Bone marrow (tissue), 2 donors: ENCODE results near the gene MX2.
A peak's percentile ranks its signal among the peaks of the same experiment; 100 is the strongest.
"Not testable (repeated sequence)": the region's sequence is repeated elsewhere in the genome, so short reads cannot be mapped to it uniquely, and the experiment has no call there.

Source experiments
- DNase-seq, 2 donors: peaks; one replicate each; lab custom pipeline; 2025; lab: John Stamatoyannopoulos, UW

Gene MX2

DNA sequence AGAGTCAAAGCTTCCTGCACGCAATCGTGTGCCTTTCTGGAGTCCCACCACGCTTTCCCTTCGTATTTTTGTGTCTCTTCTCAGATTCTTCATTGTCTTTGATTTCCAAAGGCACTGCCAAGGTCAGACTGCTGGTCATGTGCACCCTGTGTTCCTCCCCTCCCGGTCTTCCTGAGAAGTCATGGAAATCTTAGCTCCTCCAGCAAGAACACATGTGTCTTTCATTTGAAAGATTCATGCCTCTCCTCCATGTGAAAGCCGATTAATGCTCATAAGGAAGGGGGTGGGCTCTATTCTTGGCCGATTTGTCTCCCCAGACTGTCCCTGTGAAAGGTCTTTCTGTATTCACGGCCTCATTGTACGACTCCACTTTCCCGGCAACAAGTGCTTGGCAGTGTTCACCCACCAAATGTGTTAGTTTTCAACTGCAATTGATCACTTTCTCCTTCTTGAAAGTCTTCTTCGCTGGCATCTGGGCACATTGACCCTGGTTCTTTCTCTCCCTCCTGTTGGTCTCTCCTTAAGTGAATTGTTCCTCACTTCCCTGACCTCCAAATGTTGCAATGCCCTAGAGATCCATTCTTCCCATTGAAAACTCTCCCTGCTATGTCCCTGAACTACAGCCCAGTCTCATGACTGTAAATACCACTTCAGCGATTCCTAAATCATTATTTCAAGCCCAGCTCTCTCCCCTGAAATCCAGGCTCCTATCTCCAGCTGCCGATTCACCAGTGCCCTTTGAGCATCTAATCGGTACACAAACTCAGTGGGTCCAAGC, 25.4 kb downstream of the MX2 start:
- no peak for DNase-seq

DNA sequence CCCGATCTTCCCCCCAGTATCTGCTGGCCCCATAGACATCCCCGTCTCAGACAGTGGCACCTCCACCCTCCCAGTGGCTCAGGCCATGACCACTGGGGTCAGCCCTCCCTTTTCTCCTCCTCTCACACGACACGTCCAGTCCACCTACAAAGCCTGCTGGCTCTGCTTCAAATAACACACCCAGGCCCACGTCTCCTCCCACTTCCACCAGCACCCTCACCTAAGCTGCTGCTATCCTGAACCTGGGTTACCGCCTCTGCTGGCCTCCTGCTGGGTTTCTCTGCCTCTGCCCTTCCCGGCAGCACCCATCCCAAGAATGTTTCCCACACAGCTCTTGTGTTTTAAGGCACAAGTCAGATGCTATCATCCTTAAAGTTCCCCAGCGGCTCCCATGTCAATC, 26.0 kb downstream of the MX2 start:
- no peak for DNase-seq

DNA sequence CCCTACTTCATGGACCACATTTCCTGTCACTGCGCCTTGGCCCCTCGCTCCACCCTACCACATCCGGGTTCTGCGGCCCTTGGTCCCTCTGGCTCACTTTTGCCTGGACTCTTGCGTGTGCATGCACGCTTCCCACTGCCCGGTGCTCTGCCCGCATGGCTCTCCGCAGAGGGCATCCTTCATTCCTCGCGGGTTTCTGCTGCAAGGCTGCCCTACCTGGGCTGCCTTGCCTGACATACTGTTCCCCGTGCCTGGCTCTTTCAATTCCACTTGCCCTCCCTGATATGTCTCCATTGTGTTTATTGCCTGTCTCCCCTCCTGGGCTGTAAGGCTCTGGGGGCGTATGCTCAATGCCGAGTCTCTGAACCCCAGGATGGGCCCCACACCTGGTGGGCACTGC, 26.4 kb downstream of the MX2 start:
- DNase-seq, result no peak

DNA sequence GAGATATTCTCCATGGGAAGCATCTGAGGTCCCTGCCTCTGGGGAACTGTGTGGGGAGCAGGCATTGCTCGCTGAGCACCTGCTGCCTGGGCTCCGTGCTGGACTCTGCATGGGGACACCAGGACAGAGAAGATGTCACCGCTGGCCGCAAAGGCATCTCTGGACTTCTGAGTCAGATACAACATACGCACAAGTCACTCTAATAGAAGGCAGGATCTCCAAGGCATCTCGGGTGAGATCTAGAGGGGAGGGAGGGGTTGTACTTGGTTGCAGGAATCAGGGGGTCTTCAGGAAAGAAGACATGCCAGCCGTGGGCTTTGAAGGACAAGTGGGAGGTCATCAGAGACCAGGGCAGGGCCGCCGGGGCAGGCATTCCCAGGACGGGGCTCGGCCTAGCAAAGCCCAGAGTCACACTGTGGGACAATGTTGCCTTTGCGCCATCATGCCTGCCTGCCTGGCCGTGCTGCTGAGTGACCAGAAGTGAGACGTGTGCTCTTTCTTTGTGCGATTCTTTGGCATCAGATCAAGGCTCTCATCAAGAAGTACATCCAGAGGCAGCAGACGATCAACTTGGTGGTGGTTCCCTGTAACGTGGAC, 28.3 kb downstream of the MX2 start:
- no peak for DNase-seq

DNA sequence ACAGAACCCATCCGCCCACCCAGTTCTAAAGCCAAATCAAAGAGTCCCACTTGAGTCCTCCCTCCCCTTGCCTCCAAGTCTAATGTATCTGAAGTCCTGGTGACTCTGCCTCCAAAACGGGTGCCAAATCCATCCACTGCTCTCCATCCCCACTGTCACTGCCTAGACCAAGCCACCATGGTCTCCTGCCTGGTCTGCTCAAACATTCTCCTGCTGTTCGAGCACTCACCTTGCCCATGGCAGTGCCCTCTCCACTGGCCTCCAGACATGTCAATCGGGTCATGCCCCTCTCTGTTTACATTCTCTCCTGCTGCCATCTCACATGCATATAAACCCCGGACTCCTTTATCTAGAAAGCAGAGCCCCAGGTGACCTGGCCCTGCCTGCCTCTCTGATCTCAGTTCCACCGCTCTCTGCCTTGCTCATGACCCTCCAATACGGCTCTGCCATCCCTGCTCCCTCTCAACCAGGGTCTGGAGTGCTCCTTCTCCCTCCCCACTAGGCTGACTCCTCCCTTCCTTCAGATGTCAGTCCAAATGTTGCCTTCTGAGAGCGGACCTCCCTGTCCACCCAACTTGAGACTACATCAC, 32.1 kb downstream of the MX2 start:
- DNase-seq, result no peak

DNA sequence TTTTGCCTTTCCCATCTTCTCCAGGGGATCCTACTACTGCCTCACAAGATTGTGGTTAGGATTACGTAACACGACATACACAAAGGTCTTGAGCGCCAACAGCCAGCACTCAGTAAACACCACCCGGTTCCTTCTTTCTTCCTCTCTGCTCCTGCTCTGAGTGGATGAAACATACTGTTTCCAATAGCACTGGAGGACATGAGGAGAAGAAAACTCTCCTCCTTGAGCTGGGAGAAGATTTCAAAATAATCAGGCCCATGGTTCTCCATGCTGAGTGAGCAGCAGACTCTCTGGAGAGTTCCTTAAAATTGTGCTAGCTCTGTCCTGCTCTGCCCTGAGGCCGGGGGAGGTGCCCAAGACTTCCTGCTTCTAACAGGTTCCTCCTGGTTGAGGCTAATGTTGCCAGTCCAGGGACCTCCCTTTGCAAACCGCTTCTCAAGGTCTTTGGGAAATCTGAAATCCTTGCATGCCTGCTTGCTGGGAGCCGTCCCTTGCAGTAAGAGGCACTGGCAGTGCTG, 34.8 kb downstream of the MX2 start:
- peak in 1 of 2 donors; percentile 51 for DNase-seq

DNA sequence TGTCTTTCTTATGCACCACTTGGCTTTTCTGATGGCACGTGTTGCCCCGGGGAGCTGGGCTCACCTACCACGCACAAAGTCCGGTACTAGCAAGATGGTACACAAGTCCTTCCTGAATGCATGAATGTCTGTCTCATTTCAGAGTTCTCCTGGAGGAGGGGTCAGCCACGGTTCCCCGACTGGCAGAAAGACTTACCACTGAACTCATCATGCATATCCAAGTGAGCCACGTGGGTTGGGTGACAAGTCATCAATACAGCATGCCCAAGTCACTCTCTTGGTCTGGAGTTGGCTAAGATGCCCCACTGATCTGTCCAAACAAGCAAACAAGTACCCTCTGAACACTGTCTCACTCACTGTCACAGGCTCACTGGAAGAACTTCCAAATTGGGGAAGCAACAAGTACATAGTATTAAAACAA, 35.7 kb downstream of the MX2 start:
- no peak for DNase-seq

DNA sequence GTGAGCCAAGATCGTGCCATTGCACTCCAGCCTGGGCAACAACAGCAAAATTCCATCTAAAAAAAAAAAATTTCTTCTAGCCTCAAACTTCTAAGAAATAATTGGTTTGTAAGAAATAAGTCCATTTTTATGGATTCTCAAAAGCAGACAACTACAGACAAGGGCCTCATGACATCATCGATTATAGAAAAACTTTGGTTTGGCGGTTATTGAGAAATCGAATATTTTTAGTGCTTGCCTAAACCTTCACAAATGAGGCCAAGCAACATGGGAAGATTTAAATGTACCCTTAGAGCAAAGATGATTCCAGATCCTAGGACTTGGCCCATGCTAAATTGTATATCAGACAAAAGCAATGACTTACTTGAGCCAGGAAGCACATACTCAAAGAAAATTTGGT, 36.4 kb downstream of the MX2 start:
- DNase-seq, result no peak

DNA sequence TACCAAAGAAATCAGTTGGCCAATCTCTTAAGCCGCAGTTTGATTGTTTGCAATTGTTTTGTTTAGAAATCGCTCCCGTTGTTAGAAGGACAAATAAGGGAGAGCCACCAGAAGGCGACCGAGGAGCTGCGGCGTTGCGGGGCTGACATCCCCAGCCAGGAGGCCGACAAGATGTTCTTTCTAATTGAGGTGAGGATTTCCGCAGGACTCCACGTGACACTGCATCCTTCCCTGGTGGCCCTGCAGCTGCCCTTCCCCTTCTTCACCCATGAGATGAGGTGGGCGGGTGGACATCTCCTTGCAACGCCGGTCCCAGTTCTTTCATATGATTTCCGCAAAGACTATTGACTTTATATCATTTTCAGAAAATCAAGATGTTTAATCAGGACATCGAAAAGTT, 37.0 kb downstream of the MX2 start:
- no peak for DNase-seq

DNA sequence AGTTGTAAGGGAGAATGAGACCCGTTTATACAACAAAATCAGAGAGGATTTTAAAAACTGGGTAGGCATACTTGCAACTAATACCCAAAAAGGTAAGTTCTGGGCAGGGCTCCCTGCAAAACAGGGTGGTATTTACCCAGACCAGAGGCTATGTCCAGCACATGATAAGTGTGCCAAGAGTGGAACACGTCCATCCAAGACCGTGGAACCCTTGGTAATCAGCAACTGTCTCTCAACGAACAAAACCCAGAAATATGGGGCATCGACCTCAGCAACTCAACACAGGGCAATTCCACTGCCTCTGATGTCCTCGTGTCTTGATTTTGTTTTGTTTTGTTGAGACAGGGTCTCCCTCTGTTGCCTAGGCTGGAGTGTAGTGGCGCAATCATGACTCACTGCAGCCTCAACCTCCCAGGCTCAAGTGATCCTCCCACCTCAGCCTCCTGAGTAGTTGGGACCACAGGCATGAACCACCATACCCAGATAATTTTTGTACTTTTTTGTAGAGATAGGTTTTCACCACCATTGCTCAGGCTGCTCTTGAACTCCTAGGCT, 37.5 kb downstream of the MX2 start:
- DNase-seq, result no peak

DNA sequence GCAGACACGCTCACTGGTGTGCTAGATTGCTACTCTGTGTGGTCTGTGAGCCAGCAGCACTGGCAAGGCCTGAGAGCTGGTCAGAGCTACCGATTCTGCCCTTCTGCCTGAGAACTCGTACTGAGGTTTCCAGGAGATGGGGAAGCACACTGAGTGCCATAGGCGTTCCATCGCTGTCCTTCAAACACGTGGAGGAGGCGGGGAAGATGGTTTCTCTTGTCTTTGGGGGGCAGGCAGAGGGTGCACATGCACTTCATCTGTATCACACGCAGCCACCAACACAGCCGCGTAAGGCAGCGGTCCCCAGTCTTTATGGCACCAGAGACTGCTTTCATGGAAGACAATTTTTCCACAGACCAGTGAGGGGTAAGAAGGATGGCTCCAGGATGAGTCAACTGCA, 40.4 kb downstream of the MX2 start:
- no peak for DNase-seq

DNA sequence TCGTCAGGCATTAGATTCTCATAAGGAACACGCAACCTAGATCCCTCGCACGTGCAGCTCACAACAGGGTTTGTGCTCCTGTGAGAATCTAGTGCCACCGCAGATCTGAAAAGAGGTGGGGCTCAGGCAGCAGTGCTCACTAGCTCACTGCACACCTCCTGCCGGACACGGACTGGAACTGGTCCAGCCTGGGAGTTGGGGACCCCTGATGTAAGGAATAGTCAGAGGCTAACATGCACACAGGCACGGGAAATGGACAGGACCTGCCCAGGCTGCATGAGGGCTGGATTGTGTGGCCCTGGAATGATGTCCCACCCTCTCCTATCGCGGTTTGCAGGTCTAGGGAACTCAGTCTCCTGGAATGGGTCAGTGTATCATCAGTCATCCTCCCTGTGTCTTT, 41.0 kb downstream of the MX2 start:
- DNase-seq, result no peak

DNA sequence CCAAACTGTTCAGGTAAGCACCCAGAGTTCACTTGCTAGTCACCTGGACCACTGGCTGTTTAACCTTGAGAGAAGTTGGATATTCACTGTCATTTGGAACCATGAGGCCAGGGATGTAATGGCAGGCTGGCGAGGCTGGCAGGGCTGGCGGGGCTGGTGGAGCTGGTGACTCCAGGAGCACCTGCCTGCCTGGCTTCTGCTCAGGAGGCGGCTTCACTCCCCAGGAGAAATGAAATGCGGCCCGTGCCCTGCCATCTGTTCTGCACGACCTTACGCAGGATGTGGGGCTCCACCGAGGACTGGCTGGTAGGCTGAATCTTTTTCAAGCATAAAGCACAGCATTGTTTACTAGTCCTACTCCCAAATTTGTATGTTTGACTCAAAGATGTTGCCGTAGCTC, 41.5 kb downstream of the MX2 start:
- no peak for DNase-seq

DNA sequence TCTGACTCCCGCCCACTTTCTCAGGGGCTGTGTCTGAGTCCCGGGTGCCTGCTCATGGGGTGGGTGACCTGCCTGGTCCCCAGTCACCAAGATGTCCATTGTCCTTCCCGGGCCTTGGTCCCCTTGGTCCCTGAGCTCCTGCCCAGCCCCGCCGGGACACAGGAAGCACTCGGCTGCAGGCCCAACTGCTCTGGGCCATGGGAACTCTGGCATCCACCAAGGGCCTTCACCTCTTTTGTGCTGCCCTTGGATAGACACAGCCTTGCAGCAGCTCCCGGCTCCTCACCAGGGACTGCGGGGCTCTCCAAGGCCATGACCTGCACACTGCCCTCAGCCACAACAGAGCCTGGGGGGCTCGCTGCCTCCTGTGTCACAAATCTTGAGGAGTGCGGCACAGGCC, 42.1 kb downstream of the MX2 start:
- no peak for DNase-seq

DNA sequence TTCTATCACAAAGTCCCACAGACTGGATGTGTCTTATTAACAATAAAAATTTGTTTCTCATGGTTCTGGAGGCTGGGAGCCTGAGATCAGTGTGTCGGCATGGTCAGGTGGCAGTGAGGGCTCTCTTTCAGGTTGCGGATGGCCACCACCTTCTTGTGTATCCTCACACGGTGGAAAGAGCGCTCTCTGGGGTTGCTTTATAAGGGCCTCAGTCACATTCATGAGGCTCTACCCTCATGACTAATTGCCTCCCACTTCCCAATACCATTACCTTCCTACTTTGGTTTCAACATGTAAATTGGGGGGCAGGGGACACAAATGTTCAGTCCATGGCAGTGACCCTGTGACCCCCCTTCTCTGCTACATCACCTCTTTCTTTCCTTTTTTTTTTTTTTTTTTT, 43.5 kb downstream of the MX2 start:
- DNase-seq, result no peak

DNA sequence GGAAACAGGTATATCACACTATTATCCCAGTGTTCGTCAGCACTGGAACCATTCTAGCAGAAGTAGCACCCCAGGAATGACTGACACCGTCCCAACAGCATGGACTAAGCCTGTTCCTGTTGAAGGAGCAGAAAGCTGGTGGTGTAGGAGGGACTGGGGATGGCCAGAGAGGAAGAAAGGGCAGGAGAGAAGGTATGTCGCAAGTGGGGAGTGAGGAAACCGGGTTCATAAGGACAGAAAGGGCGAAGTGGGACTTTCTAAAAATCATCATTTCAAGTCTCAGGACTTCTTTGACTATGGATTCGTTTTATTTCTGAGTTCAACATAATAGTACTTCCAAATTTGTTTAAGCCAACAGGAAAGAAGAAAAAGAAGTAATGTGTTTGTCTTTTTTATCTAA, 44.5 kb downstream of the MX2 start:
- DNase-seq, result no peak

DNA sequence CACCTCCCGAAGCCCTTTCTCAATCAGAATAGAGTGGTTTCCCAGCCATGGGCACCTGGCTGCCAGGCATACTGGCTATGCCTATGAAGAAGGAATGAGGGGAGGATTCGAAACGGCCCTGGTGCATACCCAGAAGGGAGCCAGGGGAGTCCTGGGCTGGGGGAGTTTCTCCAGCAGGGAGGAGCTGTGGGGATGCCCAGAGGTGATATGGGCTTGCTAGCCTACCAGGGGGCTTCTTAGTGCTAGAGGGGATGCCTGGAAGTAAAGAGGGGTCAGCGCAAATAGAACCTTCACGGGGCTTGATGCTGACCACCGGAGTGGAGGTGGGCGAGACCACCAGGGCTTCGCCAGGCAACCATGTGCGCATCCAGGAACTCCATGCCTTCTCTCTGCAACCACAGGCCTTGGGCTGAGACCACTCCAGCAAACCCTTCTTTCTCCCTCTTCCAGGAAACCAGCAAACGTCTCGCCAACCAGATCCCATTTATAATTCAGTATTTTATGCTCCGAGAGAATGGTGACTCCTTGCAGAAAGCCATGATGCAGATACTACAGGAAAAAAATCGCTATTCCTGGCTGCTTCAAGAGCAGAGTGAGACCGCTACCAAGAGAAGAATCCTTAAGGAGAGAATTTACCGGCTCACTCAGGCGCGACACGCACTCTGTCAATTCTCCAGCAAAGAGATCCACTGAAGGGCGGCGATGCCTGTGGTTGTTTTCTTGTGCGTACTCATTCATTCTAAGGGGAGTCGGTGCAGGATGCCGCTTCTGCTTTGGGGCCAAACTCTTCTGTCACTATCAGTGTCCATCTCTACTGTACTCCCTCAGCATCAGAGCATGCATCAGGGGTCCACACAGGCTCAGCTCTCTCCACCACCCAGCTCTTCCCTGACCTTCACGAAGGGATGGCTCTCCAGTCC, 46.0 kb downstream of the MX2 start:
- no peak for DNase-seq

DNA sequence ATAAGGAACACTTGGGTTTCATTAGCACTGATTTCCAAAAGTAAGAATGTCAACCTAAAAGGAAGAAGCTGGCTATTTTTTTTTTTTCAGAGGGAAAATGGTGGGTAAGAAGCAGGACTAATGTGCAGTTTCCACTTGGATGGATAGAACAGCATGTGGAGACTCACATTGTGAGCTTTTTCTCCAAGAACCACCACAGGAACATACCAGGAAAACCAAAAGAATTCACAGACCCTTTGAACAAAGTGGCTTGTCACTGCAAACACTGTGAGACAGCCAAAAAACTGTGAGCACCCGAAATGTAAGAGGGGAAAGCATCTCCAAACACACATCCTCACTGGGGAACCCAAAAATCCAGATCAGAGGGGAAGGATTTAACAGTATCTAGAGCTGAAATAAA, 48.5 kb downstream of the MX2 start:
- no peak for DNase-seq

DNA sequence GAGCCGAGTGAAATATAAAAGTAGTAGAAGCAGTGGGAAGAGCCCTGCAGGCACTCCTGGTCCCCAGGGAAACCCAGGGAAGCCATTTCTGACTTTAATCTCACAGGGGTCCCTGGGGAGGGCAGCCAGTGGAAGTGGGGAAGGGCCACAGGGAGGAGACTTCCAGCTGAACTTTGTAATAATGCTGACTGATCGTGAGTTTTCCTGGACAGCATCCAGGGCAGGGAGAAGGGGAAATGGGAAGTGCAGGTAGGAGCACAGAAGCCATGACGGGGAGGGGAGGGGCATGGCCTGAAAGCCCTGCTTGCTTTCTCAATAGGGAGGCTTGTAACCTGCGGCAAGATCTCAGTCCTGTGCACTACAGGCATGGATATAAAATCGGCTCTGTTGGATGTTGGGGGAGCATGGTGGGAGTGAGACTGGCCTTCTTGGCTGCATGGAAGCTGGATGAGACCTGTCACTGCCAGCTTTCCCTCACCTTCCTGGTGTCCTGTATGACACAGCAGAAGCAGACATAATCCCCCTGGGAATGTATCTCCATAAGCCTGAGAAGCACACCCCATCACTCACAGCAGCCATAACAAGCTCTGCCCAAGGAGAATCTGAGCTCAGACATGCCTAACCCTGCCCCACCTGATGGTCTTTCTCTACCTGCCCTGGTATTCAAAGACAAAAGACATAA, 49.1 kb downstream of the MX2 start:
- no peak for DNase-seq

DNA sequence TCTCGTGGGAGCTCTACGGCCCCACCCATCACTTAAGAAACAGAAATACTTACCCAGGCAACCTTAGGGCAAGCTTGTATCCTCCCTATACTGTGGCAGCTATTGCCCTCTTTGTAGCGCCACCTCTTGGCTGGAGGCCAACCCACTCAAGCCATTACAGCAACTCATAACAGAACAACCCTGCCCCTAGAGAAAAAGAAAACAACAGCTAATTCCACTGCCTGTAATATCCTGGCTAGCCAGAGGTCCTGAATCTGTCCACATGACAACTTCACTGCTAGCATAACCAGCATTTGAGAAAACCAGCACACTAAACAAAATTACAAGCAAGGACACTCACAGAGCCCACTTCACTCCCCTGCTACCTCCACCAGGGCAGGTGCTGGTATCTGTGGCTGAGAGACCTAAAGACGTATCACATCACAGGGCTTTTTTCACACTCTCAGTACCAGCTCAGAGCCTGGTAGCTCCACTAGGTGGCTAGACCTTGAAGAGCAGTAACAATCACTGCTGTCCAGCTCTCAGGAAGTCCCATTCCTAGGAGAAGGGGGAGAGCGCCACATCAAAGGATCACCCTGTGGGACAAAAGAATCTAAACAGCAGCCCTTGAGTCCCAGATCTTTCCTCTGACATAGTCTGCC, 49.7 kb downstream of the MX2 start:
- no peak for DNase-seq

DNA sequence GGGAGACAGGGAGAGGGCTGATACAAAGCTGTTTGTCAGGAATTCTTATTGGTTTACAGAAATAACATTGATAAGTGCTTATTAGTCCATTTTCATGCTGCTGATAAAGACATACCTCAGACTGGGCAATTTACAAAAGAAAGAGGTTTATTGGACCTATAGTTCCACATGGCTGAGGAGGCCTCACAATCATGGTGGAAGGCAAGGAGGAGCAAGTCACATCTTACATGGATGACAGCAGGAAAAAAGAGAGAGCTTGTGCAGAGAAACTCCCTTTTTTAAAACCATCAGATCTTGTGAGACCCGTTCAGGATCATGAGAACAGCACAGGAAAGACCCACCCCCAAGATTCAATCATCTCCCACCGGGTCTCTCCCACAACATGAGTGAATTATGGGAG, 55.7 kb downstream of the MX2 start:
- DNase-seq, result not testable (repeated sequence)
